ENCODE results near the gene TMEM150B. TPM values are rescaled to one million over a fixed set of nuclear protein-coding genes. Genes with fewer than 3 reads are reported as not detected.

The TMEM150B gene
- total RNA-seq, 1 donor from 2014 or later, result 5.1 TPM

GRCh38 chr19:55265723-55266386 is 59.3 kb downstream of the TMEM150B start:
- intact Hi-C loops (cut with DNase I), result no loop called here
- ATAC-seq, result no peak

GRCh38 chr19:55265173-55265572 is 60.0 kb downstream of the TMEM150B start:
- ATAC-seq (no peak), DNase-seq (ENCODE audit: low spot score) (no peak)
- intact Hi-C loops (cut with DNase I), result no loop called here

More at GRCh38 chr19:55265723-55266386, 59.3 kb downstream of the TMEM150B start:
- no peak for DNase-seq (ENCODE audit: low spot score)

- intact Hi-C loops (cut with DNase I), result no loop called here
- DNase-seq (ENCODE audit: low spot score), result no peak
- no peak for ATAC-seq
Measured at GRCh38 chr19:55264531-55264930, 60.6 kb downstream of the TMEM150B start.

Other genes starting within 250 kb of the TMEM150B start
- gene EPS8L1, start 249.5 kb downstream of the TMEM150B start, total RNA-seq, result 1.2 TPM
- 112 TPM for gene PPP1R12C, start 207.7 kb downstream of the TMEM150B start, total RNA-seq
- 1.4 TPM for gene TNNT1, start 176.1 kb downstream of the TMEM150B start, total RNA-seq
- not detected for gene TNNI3, start 167.6 kb downstream of the TMEM150B start, total RNA-seq
- 0.62 TPM for gene DNAAF3, start 158.7 kb downstream of the TMEM150B start, total RNA-seq
- gene SYT5, start 145.1 kb downstream of the TMEM150B start, total RNA-seq, result not detected
- gene PTPRH, start 115.8 kb downstream of the TMEM150B start, total RNA-seq, result 1.5 TPM
- 6.0 TPM for gene TMEM86B, start 96.6 kb downstream of the TMEM150B start, total RNA-seq
- 40.4 TPM for gene PPP6R1, start 66.3 kb downstream of the TMEM150B start, total RNA-seq
- gene HSPBP1, start 45.2 kb downstream of the TMEM150B start, total RNA-seq, result 16.1 TPM
- gene BRSK1, start 41.3 kb downstream of the TMEM150B start, total RNA-seq, result 6.5 TPM
- 18.1 TPM for gene KMT5C, start 14.5 kb upstream of the TMEM150B start, total RNA-seq
- 0.31 TPM for gene COX6B2, start 29.4 kb upstream of the TMEM150B start, total RNA-seq
- not detected for gene GARIN5B, start 37.9 kb upstream of the TMEM150B start, total RNA-seq
- 0.45 TPM for gene IL11, start 45.1 kb upstream of the TMEM150B start, total RNA-seq
- gene TMEM190, start 51.5 kb upstream of the TMEM150B start, total RNA-seq, result not detected
- 2.9 TPM for gene TMEM238, start 59.0 kb upstream of the TMEM150B start, total RNA-seq
- 902 TPM for gene RPL28, start 60.6 kb upstream of the TMEM150B start, total RNA-seq
- gene UBE2S, start 82.4 kb upstream of the TMEM150B start, total RNA-seq, result 17.1 TPM
- 9.0 TPM for gene SHISA7, start 118.0 kb upstream of the TMEM150B start, total RNA-seq
- 35.7 TPM for gene ISOC2, start 136.3 kb upstream of the TMEM150B start, total RNA-seq
- gene C19orf85, start 139.4 kb upstream of the TMEM150B start, total RNA-seq, result not detected
- gene ZNF628, start 151.3 kb upstream of the TMEM150B start, total RNA-seq, result 9.0 TPM
- gene NAT14, start 159.8 kb upstream of the TMEM150B start, total RNA-seq, result 11.5 TPM
- gene SSC5D, start 163.1 kb upstream of the TMEM150B start, total RNA-seq, result 13.5 TPM
- gene SBK2, start 211.8 kb upstream of the TMEM150B start, total RNA-seq, result not detected
- gene SBK3, start 220.2 kb upstream of the TMEM150B start, total RNA-seq, result 0.53 TPM